Endothelial cell of umbilical vein (primary cell): ENCODE results near the gene LCE3A.

Experiments used
- CTCF ChIP-seq, 2 donors: IDR thresholded peaks; 1 replicate in 1 of 2; 2 replicates in 1 of 2; pipeline ENCODE4 v1.5.1; 2011; ENCODE audit warnings: low read length in 2 of 2, mild to moderate bottlenecking in 2 of 2, moderate library complexity in 2 of 2, control low read depth in 1 of 2, inconsistent platforms in 1 of 2, low read depth in 1 of 2; ENCODE audit not compliant: insufficient read depth in 1 of 2; ENCODE audit errors: extremely low read depth in 1 of 2
- EZH2 ChIP-seq: IDR thresholded peaks from 2 replicates; pipeline ENCODE4 v1.6.1; 2012; ENCODE audit warnings: borderline replicate concordance, low read depth, mild to moderate bottlenecking, moderate library complexity, low read length, inconsistent platforms; ENCODE audit not compliant: severe bottlenecking

DNA sequence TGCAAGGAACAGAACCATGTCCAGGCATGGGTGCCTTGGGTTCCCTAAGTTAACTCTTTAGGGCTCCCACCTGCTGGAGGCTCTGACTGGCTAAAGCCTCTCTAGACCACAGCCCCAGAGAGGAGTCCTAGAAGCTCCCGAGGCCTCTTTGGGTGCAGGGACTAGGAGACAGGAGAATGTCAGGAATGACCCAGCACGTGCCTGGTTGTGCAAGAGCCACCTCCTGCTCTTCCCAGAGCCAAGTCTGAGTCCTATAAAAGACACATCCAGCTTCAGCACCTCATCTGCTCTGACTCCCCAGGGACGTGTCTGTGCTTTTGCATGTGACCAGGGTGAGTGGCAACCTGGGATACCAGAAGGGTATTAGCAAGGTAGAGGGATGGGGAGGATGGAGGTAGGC lies 40.2 kb upstream of the LCE3A start, which contains the start of gene LCE2D:
- TF ChIP-seq CTCF (IDR thresholded peaks at IDR 0.05; ENCODE audit: extremely low read depth in 1 of 2, insufficient read depth in 1 of 2, low read depth in 1 of 2, low read length in 2 of 2) (no peak), EZH2 (no peak)
